Measurements from ENCODE around the gene CMIP.
A peak's percentile ranks its signal among the peaks of the same experiment; 100 is the strongest.

Gene CMIP

GRCh38 chr16:81435103-81435502 lies 9.5 kb upstream of the CMIP start:
- no peaks in the 10 kb centered on the region for H3K36me3 Mint-ChIP-seq (ENCODE audit: low read depth)
- peaks cover 10% of the 10 kb centered on the region for H3K4me1 Mint-ChIP-seq (ENCODE audit: low read depth)
- no peak overlapping the region for H3K4me3 Mint-ChIP-seq

GRCh38 chr16:81435567-81435966 lies 9.0 kb upstream of the CMIP start:
- H3K4me1 Mint-ChIP-seq (ENCODE audit: low read depth), result peaks cover 10% of the 10 kb centered on the region
- peaks cover 9% of the 10 kb centered on the region for H3K27me3 Mint-ChIP-seq

More at GRCh38 chr16:81435103-81435502, 9.5 kb upstream of the CMIP start:
- DNase-seq, result no peak
- Mint-ChIP-seq H3K27ac (no peak overlapping the region), H3K9me3 (no peaks in the 10 kb centered on the region), H3K27me3 (peaks cover 9% of the 10 kb centered on the region)

GRCh38 chr16:81436386-81436785 lies 8.2 kb upstream of the CMIP start:
- Mint-ChIP-seq H3K27ac (no peak overlapping the region), H3K36me3 (ENCODE audit: low read depth) (no peaks in the 10 kb centered on the region), H3K9me3 (no peaks in the 10 kb centered on the region), H3K27me3 (peaks cover 9% of the 10 kb centered on the region), H3K4me1 (ENCODE audit: low read depth) (peaks cover 9% of the 10 kb centered on the region), H3K4me3 (no peak overlapping the region)
- DNase-seq, result no peak

More at GRCh38 chr16:81435567-81435966, 9.0 kb upstream of the CMIP start:
- H3K36me3 Mint-ChIP-seq (ENCODE audit: low read depth), result no peaks in the 10 kb centered on the region
- H3K27ac Mint-ChIP-seq, result no peak overlapping the region
- H3K9me3 Mint-ChIP-seq, result no peaks in the 10 kb centered on the region
- no peak for DNase-seq
- no peak overlapping the region for H3K4me3 Mint-ChIP-seq

GRCh38 chr16:81437865-81438264 lies 6.7 kb upstream of the CMIP start:
- no peak overlapping the region for H3K27ac Mint-ChIP-seq
- H3K4me3 Mint-ChIP-seq, result no peak overlapping the region
- peaks cover 9% of the 10 kb centered on the region for H3K27me3 Mint-ChIP-seq
- no peaks in the 10 kb centered on the region for H3K36me3 Mint-ChIP-seq (ENCODE audit: low read depth)
- no peaks in the 10 kb centered on the region for H3K9me3 Mint-ChIP-seq
- no peak for DNase-seq
- peaks cover 9% of the 10 kb centered on the region for H3K4me1 Mint-ChIP-seq (ENCODE audit: low read depth)

GRCh38 chr16:81440888-81441761 lies 3.5 kb upstream of the CMIP start:
- Mint-ChIP-seq H3K27ac (no peak overlapping the region), H3K4me3 (no peak overlapping the region), H3K27me3 (peaks cover 11% of the 10 kb centered on the region)

GRCh38 chr16:81442220-81442915 lies 2.2 kb upstream of the CMIP start:
- H3K4me1 Mint-ChIP-seq (ENCODE audit: low read depth), result peaks cover 28% of the 10 kb centered on the region
- no peak overlapping the region for H3K4me3 Mint-ChIP-seq
- DNase-seq, result no peak
- no peaks in the 10 kb centered on the region for H3K9me3 Mint-ChIP-seq
- H3K27ac Mint-ChIP-seq, result no peak overlapping the region
- peaks cover 11% of the 10 kb centered on the region for H3K27me3 Mint-ChIP-seq
- H3K36me3 Mint-ChIP-seq (ENCODE audit: low read depth), result peaks cover 8% of the 10 kb centered on the region

More at GRCh38 chr16:81440888-81441761, 3.5 kb upstream of the CMIP start:
- no peak for DNase-seq
- peaks cover 6% of the 10 kb centered on the region for H3K36me3 Mint-ChIP-seq (ENCODE audit: low read depth)
- H3K9me3 Mint-ChIP-seq, result no peaks in the 10 kb centered on the region
- H3K4me1 Mint-ChIP-seq (ENCODE audit: low read depth), result peaks cover 19% of the 10 kb centered on the region

GRCh38 chr16:81442916-81443687 lies 1.5 kb upstream of the CMIP start:
- H3K27me3 Mint-ChIP-seq, result peaks cover 6% of the 10 kb centered on the region
- H3K27ac Mint-ChIP-seq, result peak overlapping the region; percentile 76

GRCh38 chr16:81443688-81444447 lies 740 bp upstream of the CMIP start:
- Mint-ChIP-seq H3K27me3 (peaks cover 3% of the 10 kb centered on the region), H3K4me3 (peak overlapping the region; percentile 68)

More at GRCh38 chr16:81442916-81443687, 1.5 kb upstream of the CMIP start:
- peak overlapping the region; percentile 68 for H3K4me3 Mint-ChIP-seq
- no peaks in the 10 kb centered on the region for H3K9me3 Mint-ChIP-seq
- peaks cover 11% of the 10 kb centered on the region for H3K36me3 Mint-ChIP-seq (ENCODE audit: low read depth)
- DNase-seq, result no peak
- peaks cover 32% of the 10 kb centered on the region for H3K4me1 Mint-ChIP-seq (ENCODE audit: low read depth)

GRCh38 chr16:81445143-81445961 lies 744 bp downstream of the CMIP start:
- peaks cover 51% of the 10 kb centered on the region for H3K4me1 Mint-ChIP-seq (ENCODE audit: low read depth)
- peaks cover 14% of the 10 kb centered on the region for H3K36me3 Mint-ChIP-seq (ENCODE audit: low read depth)
- H3K9me3 Mint-ChIP-seq, result peaks cover under 1% of the 10 kb centered on the region
- peaks cover 3% of the 10 kb centered on the region for H3K27me3 Mint-ChIP-seq
- peak overlapping the region; percentile 84 for H3K4me3 Mint-ChIP-seq
- H3K27ac Mint-ChIP-seq, result peak overlapping the region; percentile 84
- DNase-seq, result peak; percentile 72

More at GRCh38 chr16:81443688-81444447, 740 bp upstream of the CMIP start:
- DNase-seq, result no peak
- Mint-ChIP-seq H3K4me1 (ENCODE audit: low read depth) (peaks cover 36% of the 10 kb centered on the region), H3K9me3 (no peaks in the 10 kb centered on the region), H3K36me3 (ENCODE audit: low read depth) (peaks cover 11% of the 10 kb centered on the region), H3K27ac (peak overlapping the region; percentile 76)

GRCh38 chr16:81445966-81446906 lies 1.6 kb downstream of the CMIP start:
- DNase-seq, result no peak
- peaks cover 60% of the 10 kb centered on the region for H3K4me1 Mint-ChIP-seq (ENCODE audit: low read depth)
- H3K27ac Mint-ChIP-seq, result peak overlapping the region; percentile 82
- peaks cover 9% of the 10 kb centered on the region for H3K9me3 Mint-ChIP-seq
- peaks cover 3% of the 10 kb centered on the region for H3K27me3 Mint-ChIP-seq
- peak overlapping the region; percentile 84 for H3K4me3 Mint-ChIP-seq
- H3K36me3 Mint-ChIP-seq (ENCODE audit: low read depth), result peaks cover 19% of the 10 kb centered on the region

GRCh38 chr16:81446907-81447268 lies 2.3 kb downstream of the CMIP start:
- Mint-ChIP-seq H3K9me3 (peaks cover 12% of the 10 kb centered on the region), H3K4me1 (ENCODE audit: low read depth) (peaks cover 66% of the 10 kb centered on the region), H3K36me3 (ENCODE audit: low read depth) (peaks cover 20% of the 10 kb centered on the region), H3K4me3 (peak overlapping the region; percentile 84), H3K27ac (peak overlapping the region; percentile 82), H3K27me3 (peaks cover 3% of the 10 kb centered on the region)
- DNase-seq, result no peak

- Mint-ChIP-seq H3K36me3 (ENCODE audit: low read depth) (peaks cover 20% of the 10 kb centered on the region), H3K27me3 (peaks cover 3% of the 10 kb centered on the region), H3K4me3 (peak overlapping the region; percentile 84), H3K27ac (peak overlapping the region; percentile 64), H3K4me1 (ENCODE audit: low read depth) (peaks cover 73% of the 10 kb centered on the region), H3K9me3 (peaks cover 12% of the 10 kb centered on the region)
- DNase-seq, result no peak
Measured at GRCh38 chr16:81447383-81448101, 2.9 kb downstream of the CMIP start.
